ENCODE measurements around the gene CACNA1C.

Gene CACNA1C

GRCh38 chr12:2607881-2608607 is 555.3 kb downstream of the CACNA1C start:
- Mint-ChIP-seq H3K9me3 (no peaks in the 10 kb centered on the region), H3K36me3 (no peaks in the 10 kb centered on the region), H3K27ac (no peak overlapping the region), H3K27me3 (peaks cover 4% of the 10 kb centered on the region), H3K4me3 (no peak overlapping the region), H3K4me1 (no peaks in the 10 kb centered on the region)

GRCh38 chr12:2608608-2608945 is 555.8 kb downstream of the CACNA1C start:
- H3K9me3 Mint-ChIP-seq, result no peaks in the 10 kb centered on the region
- H3K4me1 Mint-ChIP-seq, result no peaks in the 10 kb centered on the region
- H3K27me3 Mint-ChIP-seq, result peaks cover 4% of the 10 kb centered on the region
- no peak overlapping the region for H3K4me3 Mint-ChIP-seq
- H3K27ac Mint-ChIP-seq, result no peak overlapping the region
- no peaks in the 10 kb centered on the region for H3K36me3 Mint-ChIP-seq

DNA sequence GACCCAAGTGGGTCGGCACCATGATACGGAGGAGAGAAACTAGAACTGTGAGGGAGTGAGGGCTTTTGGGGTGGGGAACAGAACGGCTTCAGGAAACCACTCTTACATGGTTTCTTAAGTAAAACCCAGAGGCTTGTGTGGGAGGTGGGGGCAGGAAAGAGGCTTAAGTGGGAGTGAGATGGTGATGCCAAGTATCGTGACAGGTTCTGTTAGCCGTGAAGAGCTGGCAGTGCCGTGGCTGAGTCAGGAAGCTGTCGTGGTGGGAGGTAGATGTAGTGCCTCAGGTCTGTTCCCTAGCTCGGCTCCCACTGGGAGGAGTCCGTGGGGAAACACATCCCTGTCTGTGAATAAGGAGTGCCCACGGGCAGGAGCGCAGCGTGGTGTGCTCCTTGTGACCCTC is 556.2 kb downstream of the CACNA1C start:
- Mint-ChIP-seq H3K4me1 (no peaks in the 10 kb centered on the region), H3K27ac (no peak overlapping the region), H3K27me3 (peaks cover 4% of the 10 kb centered on the region), H3K36me3 (no peaks in the 10 kb centered on the region), H3K4me3 (no peak overlapping the region), H3K9me3 (no peaks in the 10 kb centered on the region)

DNA sequence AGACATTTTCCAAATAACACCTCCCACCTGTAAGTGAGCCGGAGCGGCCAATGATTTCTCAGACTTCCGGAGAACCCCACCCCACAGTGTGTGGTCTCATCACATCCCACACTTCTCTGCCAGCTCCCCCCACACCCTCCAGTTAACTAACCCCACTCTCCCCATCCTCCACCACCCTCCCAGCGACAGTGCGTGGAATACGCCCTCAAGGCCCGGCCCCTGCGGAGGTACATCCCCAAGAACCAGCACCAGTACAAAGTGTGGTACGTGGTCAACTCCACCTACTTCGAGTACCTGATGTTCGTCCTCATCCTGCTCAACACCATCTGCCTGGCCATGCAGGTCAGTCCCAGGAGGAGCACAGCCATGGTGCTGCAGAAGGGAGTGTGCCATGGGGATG is 557.6 kb downstream of the CACNA1C start:
- Mint-ChIP-seq H3K4me3 (no peak overlapping the region), H3K9me3 (no peaks in the 10 kb centered on the region), H3K27me3 (peaks cover 4% of the 10 kb centered on the region), H3K27ac (no peak overlapping the region), H3K36me3 (no peaks in the 10 kb centered on the region), H3K4me1 (no peaks in the 10 kb centered on the region)

DNA sequence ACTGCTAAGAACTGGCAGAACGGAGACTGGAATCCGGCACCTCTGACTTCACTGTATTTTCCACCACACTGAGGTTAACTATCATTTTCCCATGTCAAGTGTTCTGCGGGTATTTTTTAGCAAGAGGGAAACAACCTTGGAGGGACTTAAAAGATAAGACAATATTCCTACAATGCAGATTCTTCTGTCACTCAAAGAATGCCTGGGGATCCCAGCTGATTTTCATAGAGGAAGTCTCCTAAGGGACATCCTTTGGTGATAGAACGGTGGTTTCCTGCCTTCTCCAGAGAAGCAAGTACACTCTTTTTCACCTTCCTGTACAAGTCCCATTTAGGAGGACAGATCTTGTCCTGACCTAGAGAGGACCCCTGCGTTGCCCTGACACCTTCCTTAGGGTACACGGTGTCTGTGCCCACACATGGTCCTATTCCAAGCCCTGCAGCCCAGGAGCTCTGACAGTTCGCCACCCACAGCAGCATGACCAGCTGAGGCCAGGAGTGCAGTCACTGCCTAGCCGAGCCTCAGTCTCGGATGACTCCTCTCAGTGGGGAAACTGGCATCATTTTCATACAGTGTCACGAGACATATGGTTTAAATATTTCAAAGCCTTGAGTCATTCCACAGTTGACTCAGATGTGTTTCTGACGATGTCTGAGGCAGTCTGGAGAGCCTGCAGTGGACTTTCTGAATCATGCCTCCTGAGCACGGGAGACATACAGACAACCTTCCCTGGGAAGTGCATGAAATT is 560.7 kb downstream of the CACNA1C start:
- no peak overlapping the region for H3K27ac Mint-ChIP-seq
- no peaks in the 10 kb centered on the region for H3K36me3 Mint-ChIP-seq
- no peaks in the 10 kb centered on the region for H3K9me3 Mint-ChIP-seq
- H3K4me1 Mint-ChIP-seq, result no peaks in the 10 kb centered on the region
- peaks cover 4% of the 10 kb centered on the region for H3K27me3 Mint-ChIP-seq
- no peak overlapping the region for H3K4me3 Mint-ChIP-seq

DNA sequence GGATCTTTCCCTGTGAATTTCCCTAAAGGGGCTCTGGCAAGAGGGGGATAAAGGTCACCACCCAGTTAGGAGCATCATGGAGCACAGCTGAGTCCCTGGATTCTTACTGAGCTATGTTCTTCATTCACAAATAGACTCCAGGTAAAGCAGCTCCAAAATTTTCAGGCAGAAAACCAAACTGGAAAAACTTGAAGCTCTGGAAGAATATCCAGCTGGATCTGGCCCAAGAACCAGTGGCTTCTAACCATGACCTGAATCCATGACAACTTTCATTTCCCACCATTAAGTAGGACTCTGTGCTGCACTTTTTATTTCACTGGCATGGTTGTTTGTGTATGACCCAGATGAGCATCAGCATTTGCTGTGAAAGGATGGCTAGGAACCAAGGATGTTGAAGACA is 561.6 kb downstream of the CACNA1C start:
- Mint-ChIP-seq H3K4me3 (no peak overlapping the region), H3K27me3 (peaks cover 4% of the 10 kb centered on the region), H3K36me3 (no peaks in the 10 kb centered on the region), H3K4me1 (no peaks in the 10 kb centered on the region), H3K9me3 (no peaks in the 10 kb centered on the region), H3K27ac (no peak overlapping the region)

GRCh38 chr12:2615665-2616402 is 563.0 kb downstream of the CACNA1C start:
- H3K27ac Mint-ChIP-seq, result peak overlapping the region; percentile 13
- no peak overlapping the region for H3K4me3 Mint-ChIP-seq
- no peaks in the 10 kb centered on the region for H3K9me3 Mint-ChIP-seq
- H3K4me1 Mint-ChIP-seq, result no peaks in the 10 kb centered on the region
- H3K36me3 Mint-ChIP-seq, result no peaks in the 10 kb centered on the region
- peaks cover 2% of the 10 kb centered on the region for H3K27me3 Mint-ChIP-seq

- no peaks in the 10 kb centered on the region for H3K36me3 Mint-ChIP-seq
- no peak overlapping the region for H3K4me3 Mint-ChIP-seq
- no peak overlapping the region for H3K27ac Mint-ChIP-seq
- H3K4me1 Mint-ChIP-seq, result no peaks in the 10 kb centered on the region
- no peaks in the 10 kb centered on the region for H3K27me3 Mint-ChIP-seq
- no peaks in the 10 kb centered on the region for H3K9me3 Mint-ChIP-seq
Measured at GRCh38 chr12:2616763-2617162, 564.0 kb downstream of the CACNA1C start.

- H3K9me3 Mint-ChIP-seq, result no peaks in the 10 kb centered on the region
- H3K27ac Mint-ChIP-seq, result no peak overlapping the region
- H3K4me1 Mint-ChIP-seq, result no peaks in the 10 kb centered on the region
- H3K4me3 Mint-ChIP-seq, result no peak overlapping the region
- peaks cover under 1% of the 10 kb centered on the region for H3K27me3 Mint-ChIP-seq
- H3K36me3 Mint-ChIP-seq, result no peaks in the 10 kb centered on the region
Measured at GRCh38 chr12:2617365-2617764, 564.6 kb downstream of the CACNA1C start.

GRCh38 chr12:2618291-2618995 is 565.7 kb downstream of the CACNA1C start:
- no peaks in the 10 kb centered on the region for H3K9me3 Mint-ChIP-seq
- H3K4me3 Mint-ChIP-seq, result no peak overlapping the region
- no peak overlapping the region for H3K27ac Mint-ChIP-seq
- no peaks in the 10 kb centered on the region for H3K36me3 Mint-ChIP-seq
- H3K27me3 Mint-ChIP-seq, result peaks cover 6% of the 10 kb centered on the region
- no peaks in the 10 kb centered on the region for H3K4me1 Mint-ChIP-seq

DNA sequence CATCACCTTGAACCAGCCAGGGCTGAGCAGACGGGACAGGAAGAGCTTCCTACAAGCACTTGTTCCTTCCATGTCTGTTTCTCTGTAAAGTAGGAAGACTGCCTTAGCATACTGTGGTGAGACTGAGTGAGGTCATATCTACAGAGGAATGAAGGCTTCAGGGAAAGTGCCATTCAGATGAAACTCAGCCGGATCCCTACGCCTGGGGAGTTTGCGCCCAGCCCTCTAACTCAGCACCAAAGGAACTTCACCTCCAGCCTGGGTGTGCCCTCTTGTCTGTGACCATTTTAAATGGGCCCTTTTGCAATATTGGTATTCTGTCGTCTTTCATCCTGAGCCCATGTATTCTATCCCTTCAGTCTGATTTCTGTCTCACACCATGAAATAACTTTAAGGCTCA is 566.3 kb downstream of the CACNA1C start:
- H3K27ac Mint-ChIP-seq, result no peak overlapping the region
- H3K9me3 Mint-ChIP-seq, result no peaks in the 10 kb centered on the region
- no peaks in the 10 kb centered on the region for H3K36me3 Mint-ChIP-seq
- H3K4me3 Mint-ChIP-seq, result no peak overlapping the region
- H3K27me3 Mint-ChIP-seq, result peaks cover 6% of the 10 kb centered on the region
- no peaks in the 10 kb centered on the region for H3K4me1 Mint-ChIP-seq

GRCh38 chr12:2622460-2622859 is 569.7 kb downstream of the CACNA1C start:
- Mint-ChIP-seq H3K4me1 (no peaks in the 10 kb centered on the region), H3K9me3 (no peaks in the 10 kb centered on the region), H3K4me3 (no peak overlapping the region), H3K36me3 (no peaks in the 10 kb centered on the region), H3K27me3 (peaks cover 10% of the 10 kb centered on the region), H3K27ac (no peak overlapping the region)

DNA sequence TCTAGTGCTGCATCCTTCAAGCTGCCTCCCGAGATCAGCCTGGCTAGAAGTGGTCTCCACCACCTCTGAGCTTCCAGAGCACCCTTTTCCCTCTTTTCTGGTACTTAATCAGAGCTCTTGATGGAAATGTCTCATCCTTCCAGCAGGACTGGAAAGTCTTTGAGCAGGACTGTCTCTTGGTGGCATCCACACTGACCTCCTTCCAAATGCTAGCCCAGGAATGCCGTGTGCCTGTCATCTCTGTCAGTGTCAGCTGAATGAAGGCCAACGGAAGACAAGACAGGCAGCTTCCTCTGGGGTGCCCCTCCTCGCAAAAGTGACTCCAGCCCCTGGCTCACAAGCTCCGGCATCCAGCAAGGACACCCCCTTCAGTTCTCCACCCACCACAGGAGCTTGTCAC is 570.7 kb downstream of the CACNA1C start:
- Mint-ChIP-seq H3K36me3 (no peaks in the 10 kb centered on the region), H3K27me3 (peaks cover 14% of the 10 kb centered on the region), H3K27ac (no peak overlapping the region), H3K4me3 (no peak overlapping the region), H3K9me3 (no peaks in the 10 kb centered on the region), H3K4me1 (no peaks in the 10 kb centered on the region)

DNA sequence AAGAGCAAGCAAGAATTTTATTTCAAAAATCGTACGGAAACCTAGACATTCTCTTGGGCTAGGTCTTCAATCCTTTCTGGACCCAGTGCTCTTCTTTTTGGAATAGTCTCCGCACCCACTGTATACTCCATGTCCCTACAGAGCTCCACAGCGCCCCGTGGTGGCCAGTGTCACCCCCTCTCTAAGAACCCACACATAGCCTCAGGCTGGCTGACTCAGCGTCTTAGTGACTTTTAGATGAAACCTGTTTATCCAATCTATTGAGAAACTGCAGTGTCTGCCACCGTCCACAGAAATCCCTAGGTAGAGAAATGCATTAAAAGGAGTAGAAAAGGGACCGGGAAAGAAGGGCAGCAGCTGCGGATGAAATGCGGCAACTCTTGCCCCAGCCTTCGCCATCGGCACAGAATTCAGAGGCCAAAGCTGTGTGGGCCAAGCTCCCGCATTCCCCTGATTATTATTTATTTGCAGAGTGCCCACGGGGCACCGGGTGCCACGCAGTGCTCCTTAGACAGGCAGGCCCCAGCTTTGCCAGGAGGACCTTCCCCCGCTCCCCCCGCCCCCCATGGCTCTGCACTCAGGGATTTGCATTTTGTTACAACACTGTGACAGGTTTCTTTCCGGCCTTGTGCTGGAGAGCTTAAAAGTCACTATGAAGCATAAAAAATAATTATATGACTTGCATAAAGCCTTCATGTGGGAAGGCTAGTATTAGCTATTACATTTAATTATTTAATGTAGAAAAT is 571.9 kb downstream of the CACNA1C start:
- Mint-ChIP-seq H3K4me1 (no peaks in the 10 kb centered on the region), H3K27me3 (peaks cover 19% of the 10 kb centered on the region), H3K4me3 (no peak overlapping the region), H3K36me3 (no peaks in the 10 kb centered on the region), H3K9me3 (no peaks in the 10 kb centered on the region), H3K27ac (no peak overlapping the region)

- H3K27ac Mint-ChIP-seq, result no peak overlapping the region
- no peaks in the 10 kb centered on the region for H3K36me3 Mint-ChIP-seq
- H3K27me3 Mint-ChIP-seq, result peaks cover 19% of the 10 kb centered on the region
- no peak overlapping the region for H3K4me3 Mint-ChIP-seq
- H3K9me3 Mint-ChIP-seq, result no peaks in the 10 kb centered on the region
- no peaks in the 10 kb centered on the region for H3K4me1 Mint-ChIP-seq
Measured at GRCh38 chr12:2625289-2625612, 572.5 kb downstream of the CACNA1C start.

All from activated naive CD4-positive, alpha-beta T cell treated with anti-CD3 and anti-CD28 coated beads, Interleukin-2, amount 50 U/mL, for 24 hours (primary cell).